Measurements from ENCODE around the gene PTER.

PTER gene

DNA sequence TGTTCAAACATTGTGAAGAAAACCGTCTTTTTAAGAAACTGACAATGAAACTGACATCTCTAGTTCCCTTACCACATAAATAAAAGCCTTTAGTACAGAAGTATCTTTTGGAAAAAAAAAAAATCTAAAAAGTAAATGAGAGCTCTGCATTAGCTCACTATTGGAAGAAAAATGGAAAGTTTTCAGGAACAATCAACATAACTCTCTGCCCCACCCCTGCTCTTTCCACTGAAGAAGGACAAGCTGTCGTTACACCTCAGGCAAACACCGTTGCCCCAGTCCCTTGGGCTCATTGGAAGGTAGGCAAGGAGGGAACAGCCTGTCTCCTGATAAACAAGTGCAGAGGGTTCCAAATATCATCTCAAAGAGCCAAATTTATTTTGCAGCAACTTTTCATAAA lies 107.3 kb downstream of the PTER start:
- no peak for DNase-seq (ENCODE audit: low spot score)

DNA sequence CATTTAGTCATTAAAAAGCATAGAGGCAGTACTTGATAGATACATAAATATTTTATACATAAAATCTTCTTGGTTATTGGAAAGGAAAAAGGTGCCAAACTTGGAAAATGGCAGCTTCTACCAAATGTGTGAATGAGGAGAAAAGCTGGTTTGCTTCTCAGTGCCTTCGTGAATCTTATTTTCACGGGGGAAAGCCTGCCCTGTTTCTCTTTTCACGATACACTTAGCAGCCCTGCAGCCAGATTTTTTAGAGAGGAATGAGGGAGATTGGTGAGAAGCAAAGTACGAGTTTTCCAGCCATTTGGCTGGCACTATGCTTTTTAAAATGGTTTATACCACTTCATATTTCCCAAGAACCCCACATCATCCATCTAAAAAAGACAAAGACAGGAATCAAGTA lies 107.8 kb downstream of the PTER start:
- no peak for DNase-seq (ENCODE audit: low spot score)

DNA sequence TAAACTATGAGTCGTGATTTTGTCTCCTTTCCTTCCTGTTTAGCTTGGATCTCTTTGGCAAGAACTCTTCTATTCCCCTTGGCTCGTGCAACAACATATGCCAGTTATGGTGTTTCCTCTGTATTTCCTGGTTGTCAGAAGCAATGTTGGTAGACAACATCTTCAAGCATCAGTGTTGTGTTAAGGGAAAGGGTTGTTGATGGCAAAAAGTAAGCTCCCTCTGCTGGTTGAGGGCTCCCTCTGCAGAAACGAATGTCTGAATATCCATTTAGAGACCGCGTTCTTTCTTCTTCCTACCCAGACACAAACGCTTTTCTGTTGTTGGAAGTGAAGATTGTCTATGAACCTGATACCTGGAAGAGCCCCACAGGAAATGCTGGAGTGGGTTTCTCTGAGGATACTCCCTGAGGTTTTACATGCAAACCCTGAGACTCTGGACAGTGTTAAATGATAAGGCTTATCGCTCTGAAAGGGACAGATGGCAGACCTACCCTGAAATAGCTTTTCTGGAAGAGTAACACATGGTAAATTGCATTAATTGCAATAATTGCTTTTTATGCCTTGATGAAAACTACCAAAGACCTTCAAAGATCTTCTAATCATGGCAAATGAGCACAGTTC lies 108.4 kb downstream of the PTER start:
- peak; percentile 51 for DNase-seq (ENCODE audit: low spot score)

DNA sequence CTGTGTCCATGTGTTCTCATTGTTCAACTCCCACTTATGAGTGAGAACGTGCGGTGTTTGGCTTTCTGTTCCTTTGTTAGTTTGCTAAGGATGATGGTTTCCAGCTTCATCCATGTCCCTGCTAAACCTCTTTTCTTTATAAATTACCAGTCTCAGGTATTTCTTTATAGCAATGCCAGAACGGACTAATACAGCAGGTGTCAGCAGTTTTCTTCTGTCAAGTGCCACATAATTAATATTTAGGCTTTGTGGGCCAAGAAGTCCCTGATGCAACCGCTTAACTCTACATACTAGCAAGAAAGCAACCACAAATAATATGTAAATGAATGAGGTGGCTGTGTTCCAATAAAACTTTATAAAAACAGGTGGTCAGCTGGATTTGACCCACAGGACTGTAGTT lies 111.2 kb downstream of the PTER start:
- DNase-seq (ENCODE audit: low spot score), result no peak

DNA sequence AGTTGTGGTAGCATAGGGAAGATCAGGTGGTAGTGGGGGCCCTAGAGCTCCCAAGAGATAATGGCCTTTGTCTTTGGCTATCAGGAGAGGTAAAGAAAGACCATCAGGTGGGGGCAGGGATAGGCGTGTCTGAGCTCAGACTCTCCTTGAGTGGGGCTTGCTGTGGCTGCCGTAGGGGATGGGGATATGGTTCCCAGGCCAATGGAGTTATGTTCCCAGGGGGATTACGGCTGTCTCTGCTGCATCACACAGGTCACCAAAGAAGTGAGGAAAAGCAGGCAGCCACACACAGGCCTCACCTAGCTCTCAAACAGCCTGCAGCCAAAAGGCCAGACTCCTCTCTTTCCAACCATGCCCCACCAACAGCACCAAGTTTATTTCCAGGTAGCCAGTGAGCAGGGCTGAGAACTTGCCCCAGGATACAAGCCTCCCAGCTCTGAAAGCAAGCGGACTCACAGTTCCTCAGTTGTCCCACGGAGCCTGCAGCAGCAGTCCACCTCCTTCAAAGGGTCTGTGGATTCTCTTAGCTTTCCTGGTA lies 122.5 kb downstream of the PTER start:
- DNase-seq (ENCODE audit: low spot score), result no peak

DNA sequence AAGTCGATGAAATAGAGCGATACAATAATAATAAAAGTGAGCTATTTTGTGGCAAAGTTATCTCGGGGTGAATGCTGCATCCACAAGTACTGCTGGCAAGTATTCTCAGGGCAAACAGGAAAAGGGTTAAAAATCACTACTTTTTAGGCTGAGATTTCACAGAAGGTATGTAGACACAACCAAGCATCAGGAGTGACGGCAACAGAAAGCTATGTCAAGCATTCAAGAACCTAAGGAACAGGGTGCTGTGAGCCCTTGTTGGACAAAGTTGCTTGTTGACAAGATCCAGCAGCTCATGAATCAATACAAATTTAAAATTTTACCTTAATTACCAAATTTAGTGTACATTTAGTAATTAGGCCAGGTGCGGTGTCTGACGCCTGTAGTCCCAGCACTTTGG lies 126.1 kb downstream of the PTER start:
- DNase-seq (ENCODE audit: low spot score), result no peak
